Activated CD4-positive, alpha-beta T cell treated with anti-CD3 and anti-CD28 coated beads for 36 hours (primary cell): ENCODE measurements around the gene PRR3. TPM values are rescaled to one million over a fixed set of nuclear protein-coding genes. Genes with fewer than 3 reads are reported as not detected.

Experiments
- ATAC-seq: fragments of 200-7000 bp; cut with Tn5 transposase; one replicate; pipeline ENCODE4 v1.10.0; 2021; ENCODE audit warnings: mild to moderate bottlenecking, moderate library complexity
- CTCF ChIA-PET: fragments of 350-600 bp; sonication (Branson Sonifier 250); formaldehyde crosslinking; loops from one replicate; lab custom pipeline; 2021; ENCODE audit warnings: antibody characterized with exemption; lab: Charles Lee
- POLR2A ChIA-PET: fragments of 350-600 bp; sonication (Branson Sonifier 250); formaldehyde crosslinking; loops from one replicate; lab custom pipeline; 2021; ENCODE audit warnings: antibody characterized with exemption, inconsistent platforms; lab: Charles Lee
- DNase-seq: peaks from one replicate; pipeline ENCODE4 v3.0.0-alpha.2; 2020
- H3K27ac Mint-ChIP-seq: one replicate; pipeline ENCODE4 v1.8.0; 2021; ENCODE audit warnings: mixed read lengths
- H3K27me3 Mint-ChIP-seq: one replicate; pipeline ENCODE4 v1.8.0; 2021; ENCODE audit warnings: mixed read lengths
- H3K36me3 Mint-ChIP-seq: one replicate; pipeline ENCODE4 v1.8.0; 2021; ENCODE audit warnings: low read depth, mixed read lengths
- H3K4me1 Mint-ChIP-seq: one replicate; pipeline ENCODE4 v1.8.0; 2021; ENCODE audit warnings: mixed read lengths
- H3K4me3 Mint-ChIP-seq: one replicate; pipeline ENCODE4 v1.8.0; 2021; ENCODE audit warnings: mild to moderate bottlenecking, moderate library complexity, mixed read lengths
- H3K9me3 Mint-ChIP-seq: one replicate; pipeline ENCODE4 v1.8.0; 2021; ENCODE audit warnings: low read depth, mixed read lengths
- intact Hi-C, 2 experiments: fragments of 100-400 bp; cut with DNase I in 1 of 2; cut with micrococcal nuclease in 1 of 2; formaldehyde crosslinking; loops; one replicate each; pipeline versions ENCODE4 v1.14.2 to v1.15.1; 2022 to 2024; cut with DNase I, micrococcal nuclease
- total RNA-seq, 2 experiments: library from RNA; stranded (reverse); gene quantifications; one replicate each; pipeline ENCODE4 v1.2.3, GENCODE V29; 2021

PRR3 gene
- total RNA-seq, 2 experiments from 2014 or later, result 29.4 to 45.8 TPM

DNA sequence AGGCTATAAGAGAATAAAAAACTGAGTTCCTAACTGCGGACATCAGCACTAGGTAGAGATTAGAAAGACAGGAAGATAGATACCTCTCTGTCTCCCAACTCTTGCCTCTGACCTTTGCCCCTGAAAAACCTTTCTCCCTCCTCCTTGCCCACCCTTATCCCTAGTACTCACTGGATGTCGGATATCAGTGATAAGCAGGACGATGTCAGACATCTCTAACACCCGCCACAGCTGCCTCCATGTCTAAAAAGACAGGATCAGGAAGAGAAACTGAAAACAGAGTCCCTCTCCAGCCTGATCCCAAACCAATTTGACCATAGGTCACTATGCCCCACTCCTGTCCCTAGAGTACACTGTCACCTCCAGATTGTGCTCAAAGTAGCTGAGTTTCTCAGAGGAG, 2.7 kb upstream of the PRR3 start:
- H3K36me3 Mint-ChIP-seq, result peaks cover 73% of the 10 kb centered on the region
- H3K27ac Mint-ChIP-seq, result peak overlapping the region; percentile 37
- no peaks in the 10 kb centered on the region for H3K9me3 Mint-ChIP-seq
- CTCF ChIA-PET, result interaction anchor here (0.7 to 10.6 kb wide), 6 partner anchors 11 to 70 kb away, joined by 3 to 104 read pairs (median 7); no protein-coding TSS in a partner anchor
- H3K27me3 Mint-ChIP-seq, result no peaks in the 10 kb centered on the region
- ATAC-seq, result no peak
- DNase-seq, result no peak
- peaks cover 24% of the 10 kb centered on the region for H3K4me1 Mint-ChIP-seq
- POLR2A ChIA-PET, result interaction anchor here (0.5 to 2.9 kb wide), 4 partner anchors 12 to 163 kb away, joined by 3 to 10 read pairs (median 6); partner anchors contain the start of genes ABCF1 and MDC1
- intact Hi-C loops, result no loop called here
- H3K4me3 Mint-ChIP-seq, result peak overlapping the region; percentile 97

DNA sequence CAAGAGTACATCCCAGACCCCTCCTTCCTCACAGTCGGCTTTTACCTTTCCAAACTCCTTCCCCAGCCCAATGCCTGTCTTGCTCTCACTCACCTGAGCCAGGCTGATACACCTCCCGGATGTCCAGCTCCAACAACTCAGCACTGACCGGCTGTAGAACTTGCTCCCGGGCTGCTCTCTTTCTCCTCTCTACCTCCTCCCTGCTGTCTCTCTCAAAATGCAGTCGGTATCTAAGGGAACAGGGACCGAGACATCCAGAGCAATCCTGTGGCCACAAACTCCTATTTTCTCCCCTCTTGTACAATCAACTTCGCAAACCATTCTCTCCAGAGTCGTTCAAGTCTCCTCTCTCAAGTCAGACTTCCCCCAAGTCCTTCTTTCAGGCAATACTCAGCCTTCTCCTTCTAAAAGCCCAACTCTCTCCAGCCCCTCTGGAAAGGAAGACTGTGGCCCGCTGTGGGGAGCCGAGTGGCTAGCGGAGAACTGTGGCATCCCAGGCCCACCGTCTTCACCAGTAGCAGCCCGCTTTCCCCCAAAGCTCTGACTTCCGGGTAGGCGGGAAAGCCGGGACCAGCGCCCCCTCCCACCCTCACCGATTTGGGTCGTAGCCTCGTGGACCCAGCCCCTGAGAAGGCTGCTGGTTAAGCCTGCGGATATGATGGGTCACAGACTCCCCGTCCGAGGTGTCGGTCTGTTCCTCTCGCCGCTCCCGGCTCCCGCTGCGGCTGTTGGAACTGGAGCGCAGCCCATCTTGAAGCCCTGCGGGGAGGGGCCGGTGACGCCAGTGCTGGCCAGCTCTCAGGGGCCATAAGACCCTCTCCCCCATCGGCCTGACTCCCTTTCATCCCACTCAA, 1.9 kb upstream of the PRR3 start:
- H3K27ac Mint-ChIP-seq, result peak overlapping the region; percentile 100
- H3K27me3 Mint-ChIP-seq, result no peaks in the 10 kb centered on the region
- peak overlapping the region; percentile 97 for H3K4me3 Mint-ChIP-seq
- peaks cover 32% of the 10 kb centered on the region for H3K4me1 Mint-ChIP-seq
- H3K36me3 Mint-ChIP-seq, result peaks cover 75% of the 10 kb centered on the region
- no peaks in the 10 kb centered on the region for H3K9me3 Mint-ChIP-seq
- ChIA-PET POLR2A (interaction anchor here (1.0 to 2.9 kb wide), 5 partner anchors 11 to 162 kb away, joined by 3 to 10 read pairs (median 3); partner anchors contain the start of genes ABCF1 and MDC1), CTCF (interaction anchor here (0.7 to 10.6 kb wide), 5 partner anchors 11 to 127 kb away, joined by 3 to 104 read pairs (median 7); no protein-coding TSS in a partner anchor)
- ATAC-seq (no peak), DNase-seq (peak; percentile 48)
- intact Hi-C loops, result loop anchor here in 1 of 2 experiments (5.0 kb wide), 2 partner anchors 343 to 1622 kb away; partner anchors contain the start of genes AGPAT1, RNF5 and TRIM26

DNA sequence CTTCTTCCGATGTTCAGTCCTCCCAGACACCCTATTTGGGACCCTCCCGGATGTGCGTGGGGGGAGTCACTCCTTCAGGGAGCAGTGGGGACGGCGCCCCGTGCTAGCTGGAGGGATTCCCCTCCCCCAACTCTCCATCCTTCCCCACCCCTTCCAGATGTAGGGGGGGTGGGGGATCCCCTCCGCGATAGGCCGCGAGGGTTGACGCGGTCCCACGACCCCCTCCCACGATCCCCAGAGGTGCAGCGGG, 1.4 kb upstream of the PRR3 start:
- Mint-ChIP-seq H3K27me3 (no peaks in the 10 kb centered on the region), H3K36me3 (peaks cover 73% of the 10 kb centered on the region), H3K9me3 (no peaks in the 10 kb centered on the region), H3K27ac (peak overlapping the region; percentile 100), H3K4me3 (peak overlapping the region; percentile 97), H3K4me1 (peaks cover 34% of the 10 kb centered on the region)
- DNase-seq (no peak), ATAC-seq (no peak)
- intact Hi-C loops, result loop anchor here (1.0 to 5.0 kb wide), 19 partner anchors 11 to 1622 kb away; partner anchors contain the start of genes ABCF1 (in 2 of the 2), HLA-E (in 2 of the 2), MRPS18B (in 2 of the 2) and PPP1R10 (in 2 of the 2)
- POLR2A ChIA-PET, result interaction anchor here (1.0 to 2.9 kb wide), 4 partner anchors 11 to 59 kb away, joined by 3 to 10 read pairs (median 6); partner anchors contain the start of gene ABCF1
- CTCF ChIA-PET, result interaction anchor here (2.4 to 10.6 kb wide), 2 partner anchors 12 to 63 kb away, joined by 8 to 104 read pairs; no protein-coding TSS in a partner anchor

DNA sequence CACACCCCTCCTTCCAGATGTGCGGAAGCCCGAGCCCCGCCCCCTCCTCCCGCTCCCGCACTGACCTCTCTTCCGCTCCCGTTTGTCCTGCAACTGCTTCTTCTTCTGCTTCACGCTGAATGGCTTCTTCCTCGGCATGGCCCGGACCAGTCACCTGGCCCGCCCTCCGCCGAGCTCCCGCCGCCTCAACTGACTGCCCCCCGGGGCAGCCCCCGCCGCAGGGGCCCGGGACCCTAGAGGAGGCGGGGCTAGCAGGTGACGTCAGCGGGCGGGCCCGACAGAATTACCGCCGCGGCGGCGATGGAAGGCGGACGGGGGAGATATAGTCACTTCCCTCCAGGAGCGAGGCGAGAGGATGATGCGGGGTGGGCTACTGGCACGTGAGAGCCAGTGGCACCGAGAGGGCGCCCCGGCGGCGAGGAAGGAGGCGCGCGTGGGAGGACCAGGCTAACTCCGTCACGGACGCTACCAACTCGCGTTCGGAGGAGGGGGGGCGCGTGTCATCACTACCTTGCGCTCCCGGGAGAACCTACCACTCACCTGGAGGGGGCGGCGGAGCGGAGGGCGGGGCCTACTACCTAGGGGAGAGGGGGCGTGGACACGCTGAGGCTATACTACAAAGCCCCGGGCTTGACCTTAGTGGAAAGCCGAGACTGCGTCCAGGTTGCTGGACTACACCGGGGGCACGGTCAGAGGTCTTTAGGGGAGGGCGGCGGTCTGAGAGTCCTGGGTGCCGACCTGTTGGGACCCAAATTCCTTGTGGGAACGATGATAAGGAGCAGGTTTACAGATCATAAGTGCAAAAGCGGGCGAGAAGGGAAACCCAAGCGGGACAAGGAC, 809 bp upstream of the PRR3 start, which contains the start of gene GNL1:
Gene GNL1 (minus strand): TSS at position 424 of the 840 bp plus-strand sequence. CDS start 286 bp downstream, at position 138.
- Mint-ChIP-seq H3K27ac (peak within 1 kb of the TSS; percentile 100), H3K27me3 (no peaks in the 10 kb centered on the region), H3K4me3 (peak within 1 kb of the TSS; percentile 97), H3K9me3 (no peaks in the 10 kb centered on the region), H3K4me1 (peaks cover 34% of the 10 kb centered on the region), H3K36me3 (peaks cover 70% of the 10 kb centered on the region)
- intact Hi-C loops, result loop anchor here (1.0 to 5.0 kb wide), 19 partner anchors 12 to 1621 kb away; partner anchors contain the start of genes ABCF1 (in 2 of the 2), HLA-E (in 2 of the 2), MRPS18B (in 2 of the 2) and PPP1R10 (in 2 of the 2)
- CTCF ChIA-PET, result interaction anchor here (0.7 to 10.6 kb wide), 6 partner anchors 10 to 167 kb away, joined by 3 to 104 read pairs (median 8); no protein-coding TSS in a partner anchor
- ATAC-seq (peak; percentile 89), DNase-seq (peak; percentile 100)
- POLR2A ChIA-PET, result interaction anchor here (0.7 to 2.9 kb wide), 10 partner anchors 12 to 636 kb away, joined by 3 to 10 read pairs (median 3); partner anchors contain the start of genes ABCF1 and TRIM39

DNA sequence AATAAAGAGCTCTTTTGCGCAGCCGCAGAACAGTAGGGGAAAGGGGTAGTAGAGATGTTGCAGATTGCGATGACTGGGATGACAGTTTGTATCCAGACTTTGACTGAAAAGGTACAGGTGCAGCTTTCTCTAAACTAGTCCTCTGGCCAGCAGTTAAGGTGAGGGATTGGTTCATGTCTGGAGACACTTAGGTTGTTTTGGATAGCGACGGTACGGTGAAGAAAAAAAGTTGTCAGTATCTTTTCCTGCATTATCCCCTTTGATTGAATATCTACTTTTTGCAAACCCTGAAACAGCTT, 537 bp downstream of the PRR3 start:
- peaks cover 73% of the 10 kb centered on the region for H3K36me3 Mint-ChIP-seq
- ATAC-seq, result peak; percentile 17

DNA sequence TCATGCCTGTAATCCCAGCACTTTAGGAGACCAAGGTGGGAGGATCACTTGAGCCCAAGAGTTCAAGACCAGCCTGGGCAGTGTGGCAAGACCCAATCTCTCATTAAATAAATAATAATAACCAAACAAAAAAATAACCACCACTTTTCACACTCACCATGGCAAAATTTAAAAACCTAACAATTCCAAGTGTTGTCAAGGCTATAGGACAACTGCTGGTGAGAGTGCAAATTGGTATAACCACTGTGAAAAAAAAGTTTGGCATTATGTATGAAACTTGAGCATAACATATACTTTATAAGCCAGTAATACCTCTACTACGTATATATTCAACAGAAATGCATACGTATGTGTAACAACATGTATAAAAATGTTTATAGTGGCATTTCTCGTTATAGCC, 3.8 kb downstream of the PRR3 start:
- Mint-ChIP-seq H3K4me3 (no peak overlapping the region), H3K9me3 (no peaks in the 10 kb centered on the region), H3K36me3 (peaks cover 58% of the 10 kb centered on the region), H3K4me1 (peaks cover 34% of the 10 kb centered on the region), H3K27ac (no peak overlapping the region), H3K27me3 (no peaks in the 10 kb centered on the region)
- POLR2A ChIA-PET, result no interaction called here
- no peak for ATAC-seq
- CTCF ChIA-PET, result interaction anchor here (0.7 to 0.8 kb wide), 2 partner anchors 9 to 1247 kb away, joined by 3 to 5 read pairs; no protein-coding TSS in a partner anchor
- no peak for DNase-seq
- intact Hi-C loops, result no loop called here

More for the DNA sequence above, 537 bp downstream of the PRR3 start:
- no peaks in the 10 kb centered on the region for H3K9me3 Mint-ChIP-seq
- ChIA-PET CTCF (interaction anchor here (1.0 to 10.6 kb wide), 7 partner anchors 9 to 166 kb away, joined by 3 to 104 read pairs (median 6); partner anchors contain the start of genes ABCF1 and MRPS18B), POLR2A (interaction anchor here (0.6 to 2.0 kb wide), 9 partner anchors 9 to 126 kb away, joined by 3 to 24 read pairs (median 4); partner anchors contain the start of gene ABCF1)
- H3K27ac Mint-ChIP-seq, result peak overlapping the region; percentile 100
- H3K27me3 Mint-ChIP-seq, result no peaks in the 10 kb centered on the region
- H3K4me1 Mint-ChIP-seq, result peaks cover 38% of the 10 kb centered on the region
- intact Hi-C loops, result loop anchor here in 1 of 2 experiments (1.0 to 5.0 kb wide), 6 partner anchors 160 to 1620 kb away; partner anchors contain the start of genes AGPAT1, BAG6, MDC1 and RNF5
- DNase-seq, result no peak
- peak overlapping the region; percentile 97 for H3K4me3 Mint-ChIP-seq

DNA sequence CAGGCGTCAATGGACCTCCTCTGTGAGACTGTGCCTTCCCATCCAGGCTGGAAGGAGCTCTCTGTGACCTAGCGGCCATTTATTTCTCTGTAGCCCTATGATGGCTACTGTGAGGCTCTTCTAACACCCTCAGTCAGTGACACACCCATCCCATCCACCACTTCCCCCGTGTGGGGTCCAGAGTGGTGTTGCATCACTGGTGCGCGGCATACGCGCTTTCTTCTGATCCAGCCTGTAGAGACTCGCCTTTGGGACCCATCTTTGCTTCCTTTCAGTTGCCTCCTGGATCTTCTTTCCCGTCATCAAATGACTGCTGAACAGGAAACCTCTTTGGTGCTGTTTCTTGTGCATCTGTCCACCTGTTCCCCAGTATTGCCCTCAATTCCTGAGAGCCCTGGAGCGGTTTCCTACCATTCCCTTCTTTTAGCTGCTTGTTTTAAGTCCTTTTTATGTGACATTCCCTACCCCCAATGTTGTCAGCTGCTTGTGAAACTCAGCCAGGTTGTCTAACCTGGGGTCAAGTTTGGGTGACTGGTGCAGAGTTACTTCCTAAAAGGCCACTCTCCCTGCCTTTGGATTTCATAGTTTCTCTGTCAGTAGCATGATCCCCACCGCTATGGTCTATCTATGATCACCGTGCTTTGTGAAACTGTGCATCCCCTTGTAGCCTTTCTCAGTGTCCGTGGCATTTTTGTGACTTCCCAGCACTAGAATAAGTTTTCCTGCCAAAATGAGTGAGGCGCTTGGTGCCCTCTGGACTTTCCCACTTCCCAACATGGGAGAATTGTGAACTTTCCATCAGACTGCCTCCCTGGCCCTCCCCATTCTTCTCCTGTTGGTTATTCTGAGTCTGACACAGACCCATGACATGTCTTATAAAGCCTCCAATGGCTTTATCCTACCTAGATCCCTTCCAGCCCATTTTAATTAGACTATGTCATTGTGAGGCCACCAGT, 5.7 kb downstream of the PRR3 start:
- intact Hi-C loops, result no loop called here
- H3K36me3 Mint-ChIP-seq, result peaks cover 52% of the 10 kb centered on the region

DNA sequence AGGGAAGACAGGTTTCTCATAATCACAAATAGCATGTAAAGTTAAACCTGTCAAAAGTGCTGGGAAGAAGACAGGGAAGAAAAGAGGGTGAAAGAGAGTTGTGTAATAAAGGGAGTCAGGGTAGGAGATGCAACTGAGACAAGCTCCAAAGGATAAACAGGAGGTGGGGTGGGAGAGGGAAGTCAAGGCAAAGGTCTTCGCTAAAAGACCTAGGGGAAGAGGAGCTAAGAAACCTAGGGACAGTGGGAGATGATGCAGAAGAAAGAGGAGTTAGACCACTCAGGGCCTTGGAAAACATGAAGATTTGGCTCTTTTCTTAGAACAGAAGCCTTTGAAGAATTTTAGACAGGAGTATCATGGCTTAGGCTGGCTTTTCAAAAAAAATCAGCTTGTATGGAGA, 7.0 kb downstream of the PRR3 start:
- intact Hi-C loops, result no loop called here
- POLR2A ChIA-PET, result no interaction called here
- no peaks in the 10 kb centered on the region for H3K9me3 Mint-ChIP-seq
- peaks cover 34% of the 10 kb centered on the region for H3K4me1 Mint-ChIP-seq
- CTCF ChIA-PET, result interaction anchor here (0.5 to 1.4 kb wide), 5 partner anchors 21 to 229 kb away, joined by 3 to 4 read pairs (median 4); no protein-coding TSS in a partner anchor
- ATAC-seq (no peak), DNase-seq (no peak)
- H3K27me3 Mint-ChIP-seq, result no peaks in the 10 kb centered on the region
- H3K36me3 Mint-ChIP-seq, result peaks cover 42% of the 10 kb centered on the region
- H3K27ac Mint-ChIP-seq, result peak overlapping the region; percentile 55
- no peak overlapping the region for H3K4me3 Mint-ChIP-seq

More for the DNA sequence above, 5.7 kb downstream of the PRR3 start:
- ChIA-PET CTCF (interaction anchor here (0.6 to 1.5 kb wide), 4 partner anchors 18 to 80 kb away, joined by 3 to 6 read pairs (median 4); no protein-coding TSS in a partner anchor), POLR2A (no interaction called here)
- peaks cover 35% of the 10 kb centered on the region for H3K4me1 Mint-ChIP-seq
- H3K27me3 Mint-ChIP-seq, result no peaks in the 10 kb centered on the region
- H3K27ac Mint-ChIP-seq, result peak overlapping the region; percentile 10
- no peak overlapping the region for H3K4me3 Mint-ChIP-seq
- DNase-seq (no peak), ATAC-seq (no peak)
- no peaks in the 10 kb centered on the region for H3K9me3 Mint-ChIP-seq

DNA sequence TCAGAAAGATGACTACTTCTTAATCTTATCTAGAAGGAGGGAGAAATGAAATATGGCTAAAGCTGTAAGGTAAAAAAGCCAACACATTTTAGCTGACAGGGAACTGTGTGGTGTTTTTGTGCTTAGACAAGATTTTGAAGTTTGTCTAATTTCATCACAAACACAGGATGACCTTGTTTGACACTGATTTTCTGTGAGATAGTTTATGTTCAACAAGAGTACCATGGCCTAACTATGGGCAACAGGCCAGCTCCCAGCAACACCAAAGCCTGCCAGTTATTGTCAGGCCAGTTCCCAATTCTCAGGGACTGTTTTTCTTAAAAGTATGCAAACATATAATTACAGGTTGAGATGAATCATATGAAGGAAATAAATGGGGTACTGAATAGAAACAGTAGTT, 8.7 kb downstream of the PRR3 start:
- H3K27me3 Mint-ChIP-seq, result no peaks in the 10 kb centered on the region
- no peak overlapping the region for H3K4me3 Mint-ChIP-seq
- CTCF ChIA-PET, result interaction anchor here (0.7 to 2.8 kb wide), 9 partner anchors 8 to 165 kb away, joined by 3 to 13 read pairs (median 4); partner anchors contain the start of gene PRR3
- H3K4me1 Mint-ChIP-seq, result peaks cover 38% of the 10 kb centered on the region
- peaks cover 32% of the 10 kb centered on the region for H3K36me3 Mint-ChIP-seq
- ATAC-seq (no peak), DNase-seq (no peak)
- intact Hi-C loops, result no loop called here
- no peaks in the 10 kb centered on the region for H3K9me3 Mint-ChIP-seq
- POLR2A ChIA-PET, result interaction anchor here (0.7 to 1.2 kb wide), 2 partner anchors 8 to 245 kb away, joined by 3 to 5 read pairs; partner anchors contain the start of gene PRR3
- peak overlapping the region; percentile 38 for H3K27ac Mint-ChIP-seq
